ENCODE data around the gene MEMO1.
"Not testable (repeated sequence)": the region's sequence is repeated elsewhere in the genome, so short reads cannot be mapped to it uniquely, and the experiment has no call there.

Gene MEMO1

GRCh38 chr2:31987454-31988220, 23.2 kb downstream of the MEMO1 start:
- Histone ChIP-seq H3K4me3 (no peak overlapping the region), H3K36me3 (replicated peaks) (no peaks in the 10 kb centered on the region; the same call in 1 of the 2 replicates), H3K27me3 (ENCODE audit: low read depth) (no peaks in the 10 kb centered on the region), H3K4me1 (peaks cover 9% of the 10 kb centered on the region), H3K9me3 (no peaks in the 10 kb centered on the region)
- no peak for DNase-seq (ENCODE audit: low spot score in 2 of 2)
- in situ Hi-C loops (cut with MboI; ENCODE audit: low sequenced_read_pairs), result no loop called here

DNA sequence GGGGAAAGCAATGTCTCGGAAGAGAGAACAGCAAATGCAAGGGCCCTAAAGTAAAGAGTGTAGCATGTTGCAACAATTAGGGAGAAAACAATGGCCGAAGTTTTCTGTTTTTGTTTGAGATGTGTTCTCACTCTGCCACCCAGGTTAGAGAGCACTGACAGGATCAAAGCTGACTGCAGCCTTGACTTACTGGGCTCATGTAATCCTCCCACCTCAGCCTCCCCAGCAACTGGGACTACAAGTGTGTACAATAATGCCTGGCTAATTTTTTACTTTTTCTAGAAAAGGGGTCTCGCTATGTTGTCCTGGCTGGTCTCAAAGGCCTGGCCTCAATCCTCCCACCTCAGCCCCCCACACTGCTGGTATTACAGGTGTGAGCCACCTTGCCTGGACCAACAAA, 23.9 kb downstream of the MEMO1 start:
- H3K4me1 ChIP-seq, result peaks cover 4% of the 10 kb centered on the region
- no peaks in the 10 kb centered on the region for H3K27me3 ChIP-seq (ENCODE audit: low read depth)
- H3K36me3 ChIP-seq (replicated peaks), result no peaks in the 10 kb centered on the region; the same call in 1 of the 2 replicates
- no peak for DNase-seq (ENCODE audit: low spot score in 2 of 2)
- no peak overlapping the region for H3K4me3 ChIP-seq
- H3K9me3 ChIP-seq, result no peaks in the 10 kb centered on the region
- in situ Hi-C loops (cut with MboI; ENCODE audit: low sequenced_read_pairs), result no loop called here

- in situ Hi-C loops (cut with MboI; ENCODE audit: low sequenced_read_pairs), result no loop called here
- Histone ChIP-seq H3K4me3 (no peak overlapping the region), H3K27me3 (ENCODE audit: low read depth) (no peaks in the 10 kb centered on the region), H3K4me1 (no peaks in the 10 kb centered on the region), H3K36me3 (replicated peaks) (no peaks in the 10 kb centered on the region), H3K9me3 (no peaks in the 10 kb centered on the region)
- DNase-seq (ENCODE audit: low spot score in 2 of 2), result no peak
These were observed 26.9 kb downstream of the MEMO1 start for GRCh38 chr2:31983762-31984467.

DNA sequence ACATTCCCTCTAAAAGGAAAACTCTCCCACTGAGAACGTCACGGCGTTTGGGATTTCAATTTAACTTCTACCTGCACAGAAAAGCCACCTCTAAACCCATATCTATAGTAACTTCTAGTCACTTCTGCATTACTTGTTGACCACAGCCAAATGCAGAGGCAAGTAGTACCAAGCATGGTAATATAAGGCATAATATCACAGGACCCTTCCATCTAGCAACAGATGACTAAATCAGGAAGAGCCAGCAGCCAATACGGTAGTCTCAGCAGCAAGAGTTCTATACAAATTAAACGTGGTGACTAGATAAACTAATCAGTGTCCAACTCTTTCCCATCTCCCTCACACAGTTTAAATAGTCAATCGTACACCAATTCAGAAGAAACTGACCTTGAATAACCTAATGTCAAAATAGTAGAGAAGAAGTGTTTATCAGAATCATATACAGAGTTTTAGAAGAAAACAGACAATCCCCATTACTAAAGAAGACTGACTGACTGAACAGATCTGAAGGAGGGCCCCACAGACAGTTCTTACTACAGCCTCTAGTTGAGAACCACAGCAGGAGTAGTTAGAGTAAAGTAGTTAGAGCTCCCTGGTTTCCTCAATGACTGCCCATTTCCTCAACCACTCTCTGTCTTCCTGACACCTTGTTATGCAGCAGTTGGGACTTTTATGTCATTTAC, 30.0 kb downstream of the MEMO1 start:
- H3K4me3 ChIP-seq, result no peak overlapping the region
- no peak for DNase-seq (ENCODE audit: low spot score in 2 of 2)
- no peaks in the 10 kb centered on the region for H3K27me3 ChIP-seq (ENCODE audit: low read depth)
- in situ Hi-C loops (cut with MboI; ENCODE audit: low sequenced_read_pairs), result no loop called here
- no peaks in the 10 kb centered on the region for H3K9me3 ChIP-seq
- H3K4me1 ChIP-seq, result no peaks in the 10 kb centered on the region
- H3K36me3 ChIP-seq (replicated peaks), result no peaks in the 10 kb centered on the region

DNA sequence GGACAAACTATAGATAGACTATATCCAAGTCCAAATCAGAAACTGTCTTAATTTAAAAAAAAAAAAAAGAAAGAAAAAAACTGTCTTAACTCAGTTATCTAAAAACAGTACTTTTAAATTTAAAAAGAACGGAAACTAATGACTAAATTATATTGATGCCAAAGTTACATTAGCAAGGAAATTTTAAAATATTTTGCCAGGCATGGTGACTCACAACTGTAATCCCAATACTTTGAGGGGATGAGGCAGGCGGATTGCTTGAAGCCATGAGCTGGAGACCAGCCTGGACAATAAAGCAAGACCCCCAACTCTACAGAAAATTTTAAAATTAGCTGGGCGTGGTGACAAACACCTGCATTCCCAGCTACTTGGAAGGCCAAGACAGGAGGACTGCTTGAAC, 30.9 kb downstream of the MEMO1 start:
- Histone ChIP-seq H3K4me3 (no peak overlapping the region), H3K9me3 (no peaks in the 10 kb centered on the region), H3K36me3 (replicated peaks) (no peaks in the 10 kb centered on the region), H3K27me3 (ENCODE audit: low read depth) (no peaks in the 10 kb centered on the region), H3K4me1 (no peaks in the 10 kb centered on the region)
- in situ Hi-C loops (cut with MboI; ENCODE audit: low sequenced_read_pairs), result no loop called here
- DNase-seq (ENCODE audit: low spot score in 2 of 2), result no peak

- Histone ChIP-seq H3K36me3 (replicated peaks) (no peaks in the 10 kb centered on the region), H3K9me3 (no peaks in the 10 kb centered on the region), H3K4me1 (no peaks in the 10 kb centered on the region), H3K4me3 (no peak overlapping the region), H3K27me3 (ENCODE audit: low read depth) (no peaks in the 10 kb centered on the region)
- in situ Hi-C loops (cut with MboI; ENCODE audit: low sequenced_read_pairs), result no loop called here
- no peak for DNase-seq (ENCODE audit: low spot score in 2 of 2)
These were observed 31.8 kb downstream of the MEMO1 start for GRCh38 chr2:31979018-31979417.

DNA sequence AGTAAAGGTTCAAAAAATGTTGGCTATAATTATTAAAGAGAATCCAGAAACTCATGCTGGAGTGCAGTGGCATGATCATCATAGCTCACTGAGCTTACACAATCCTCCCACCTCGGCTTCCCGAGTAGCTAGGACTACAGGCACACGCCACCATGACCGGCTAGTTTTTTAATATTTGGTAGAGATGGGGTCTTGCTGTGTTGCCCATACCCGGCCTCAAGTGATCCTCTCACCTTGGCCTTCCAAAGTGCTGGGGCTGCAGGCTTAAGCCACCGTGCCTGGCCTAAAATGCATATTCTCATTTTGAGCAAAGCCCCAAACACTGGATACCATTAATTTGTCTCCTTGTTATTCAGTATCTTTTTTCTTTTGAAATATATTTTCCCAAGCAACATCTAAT, 32.4 kb downstream of the MEMO1 start:
- Histone ChIP-seq H3K27me3 (ENCODE audit: low read depth) (no peaks in the 10 kb centered on the region), H3K4me3 (no peak overlapping the region), H3K36me3 (replicated peaks) (no peaks in the 10 kb centered on the region), H3K9me3 (no peaks in the 10 kb centered on the region), H3K4me1 (peaks cover 5% of the 10 kb centered on the region)
- DNase-seq (ENCODE audit: low spot score in 2 of 2), result no peak
- in situ Hi-C loops (cut with MboI; ENCODE audit: low sequenced_read_pairs), result no loop called here

DNA sequence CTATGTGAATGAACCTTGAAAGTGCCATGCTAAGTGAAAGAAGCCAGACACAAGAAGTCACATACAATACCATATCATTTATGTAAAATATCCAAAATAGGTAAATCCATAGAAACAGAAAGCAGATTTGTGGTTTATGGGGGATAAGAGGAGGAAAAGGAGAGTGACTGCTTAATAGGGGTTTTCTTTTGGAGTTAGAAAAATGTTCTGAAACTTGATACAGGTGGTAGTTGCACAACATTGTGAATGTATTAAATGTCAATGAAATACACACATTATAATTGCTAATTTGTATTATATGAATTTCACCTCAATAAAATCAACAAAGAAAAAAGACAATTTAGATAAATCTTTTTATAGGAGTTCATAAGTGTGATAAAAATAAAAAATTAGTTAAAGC, 37.1 kb downstream of the MEMO1 start:
- no peaks in the 10 kb centered on the region for H3K27me3 ChIP-seq (ENCODE audit: low read depth)
- in situ Hi-C loops (cut with MboI; ENCODE audit: low sequenced_read_pairs), result no loop called here
- H3K4me3 ChIP-seq, result no peak overlapping the region
- DNase-seq (ENCODE audit: low spot score in 2 of 2), result no peak
- peaks cover 6% of the 10 kb centered on the region for H3K4me1 ChIP-seq
- no peaks in the 10 kb centered on the region for H3K36me3 ChIP-seq (replicated peaks)
- H3K9me3 ChIP-seq, result no peaks in the 10 kb centered on the region

- in situ Hi-C loops (cut with MboI; ENCODE audit: low sequenced_read_pairs), result no loop called here
- Histone ChIP-seq H3K9me3 (no peaks in the 10 kb centered on the region), H3K27me3 (ENCODE audit: low read depth) (no peaks in the 10 kb centered on the region), H3K4me3 (no peak overlapping the region), H3K36me3 (replicated peaks) (no peaks in the 10 kb centered on the region), H3K4me1 (peaks cover 6% of the 10 kb centered on the region)
- DNase-seq (ENCODE audit: low spot score in 2 of 2), result no peak
These were observed 38.7 kb downstream of the MEMO1 start for GRCh38 chr2:31972059-31972458.

- Histone ChIP-seq H3K27me3 (ENCODE audit: low read depth) (no peaks in the 10 kb centered on the region), H3K36me3 (replicated peaks) (no peaks in the 10 kb centered on the region; the same call in 1 of the 2 replicates), H3K9me3 (no peaks in the 10 kb centered on the region), H3K4me3 (no peak overlapping the region), H3K4me1 (peaks cover 6% of the 10 kb centered on the region)
- no peak for DNase-seq (ENCODE audit: low spot score in 2 of 2)
- in situ Hi-C loops (cut with MboI; ENCODE audit: low sequenced_read_pairs), result no loop called here
These were observed 41.6 kb downstream of the MEMO1 start for GRCh38 chr2:31969178-31969577.

DNA sequence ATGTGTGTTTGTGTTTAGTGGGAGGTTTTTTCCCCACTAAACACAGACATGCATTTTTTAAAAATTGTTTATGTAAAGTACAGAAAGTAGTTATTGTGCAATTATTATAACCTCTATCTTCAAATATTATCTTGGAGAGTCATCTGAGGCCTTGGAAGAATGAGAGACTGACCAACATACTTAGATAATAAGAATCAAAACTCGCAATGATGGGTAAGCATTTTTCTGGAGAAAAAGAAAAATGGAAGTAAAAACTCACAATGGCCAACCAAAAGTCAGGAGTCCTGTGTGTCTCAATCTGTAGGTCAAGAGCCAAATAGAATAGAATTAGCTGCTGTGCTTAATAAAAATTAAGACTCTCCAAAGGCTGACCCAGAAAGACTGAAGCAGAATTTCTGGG, 43.0 kb downstream of the MEMO1 start:
- no peak for DNase-seq (ENCODE audit: low spot score in 2 of 2)
- in situ Hi-C loops (cut with MboI; ENCODE audit: low sequenced_read_pairs), result no loop called here
- H3K36me3 ChIP-seq (replicated peaks), result no peaks in the 10 kb centered on the region; the same call in 1 of the 2 replicates
- H3K9me3 ChIP-seq, result no peaks in the 10 kb centered on the region
- H3K27me3 ChIP-seq (ENCODE audit: low read depth), result no peaks in the 10 kb centered on the region
- no peak overlapping the region for H3K4me3 ChIP-seq
- no peaks in the 10 kb centered on the region; the same call in 1 of the 2 replicates for H3K4me1 ChIP-seq

DNA sequence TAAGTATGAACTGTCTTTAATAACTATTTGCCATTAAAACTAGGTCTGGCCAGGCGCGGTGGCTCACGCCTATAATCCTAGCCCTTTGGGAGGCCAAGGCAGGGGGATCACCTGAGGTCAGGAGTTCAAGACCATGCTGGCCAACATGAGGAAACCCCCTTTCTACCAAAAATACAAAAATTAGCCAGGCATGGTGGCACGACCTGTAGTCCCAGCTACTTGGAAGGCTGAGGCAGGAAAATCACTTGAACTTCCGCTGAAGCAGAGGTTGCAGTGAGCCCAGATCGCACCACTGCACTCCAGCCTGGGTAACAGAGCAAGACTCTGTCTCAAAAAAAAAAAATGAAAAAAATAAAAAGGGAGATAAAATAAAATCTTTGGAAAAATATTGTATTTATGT, 44.4 kb downstream of the MEMO1 start:
- H3K4me3 ChIP-seq; H3K36me3 ChIP-seq (replicated peaks); H3K9me3 ChIP-seq; H3K4me1 ChIP-seq; H3K27me3 ChIP-seq (ENCODE audit: low read depth); in situ Hi-C loops (cut with MboI; ENCODE audit: low sequenced_read_pairs); DNase-seq (ENCODE audit: low spot score in 2 of 2): not testable (repeated sequence)

DNA sequence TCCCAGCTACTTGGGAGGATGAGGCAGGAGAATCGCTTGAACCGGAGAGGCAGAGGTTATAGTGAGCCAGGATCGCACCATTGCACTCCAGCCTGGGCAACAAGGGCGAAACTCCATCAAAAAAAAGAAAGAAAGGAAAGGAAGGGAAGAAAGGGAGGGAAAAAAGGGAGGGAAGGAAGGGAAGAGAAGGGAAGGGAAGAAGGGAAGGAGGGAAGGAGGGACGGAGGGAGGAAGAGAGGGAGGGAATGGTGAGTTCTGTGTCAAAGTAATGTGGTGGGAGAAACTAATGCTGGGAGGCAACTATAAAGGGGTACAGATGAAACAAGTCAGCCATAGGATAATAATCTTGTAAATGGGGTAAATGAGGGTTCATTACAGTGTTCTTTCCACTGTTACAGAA, 45.7 kb downstream of the MEMO1 start:
- no peaks in the 10 kb centered on the region for H3K27me3 ChIP-seq (ENCODE audit: low read depth)
- no peak for DNase-seq (ENCODE audit: low spot score in 2 of 2)
- no peaks in the 10 kb centered on the region; the same call in 1 of the 2 replicates for H3K36me3 ChIP-seq (replicated peaks)
- no peak overlapping the region for H3K4me3 ChIP-seq
- in situ Hi-C loops (cut with MboI; ENCODE audit: low sequenced_read_pairs), result no loop called here
- no peaks in the 10 kb centered on the region for H3K9me3 ChIP-seq
- H3K4me1 ChIP-seq, result no peaks in the 10 kb centered on the region

DNA sequence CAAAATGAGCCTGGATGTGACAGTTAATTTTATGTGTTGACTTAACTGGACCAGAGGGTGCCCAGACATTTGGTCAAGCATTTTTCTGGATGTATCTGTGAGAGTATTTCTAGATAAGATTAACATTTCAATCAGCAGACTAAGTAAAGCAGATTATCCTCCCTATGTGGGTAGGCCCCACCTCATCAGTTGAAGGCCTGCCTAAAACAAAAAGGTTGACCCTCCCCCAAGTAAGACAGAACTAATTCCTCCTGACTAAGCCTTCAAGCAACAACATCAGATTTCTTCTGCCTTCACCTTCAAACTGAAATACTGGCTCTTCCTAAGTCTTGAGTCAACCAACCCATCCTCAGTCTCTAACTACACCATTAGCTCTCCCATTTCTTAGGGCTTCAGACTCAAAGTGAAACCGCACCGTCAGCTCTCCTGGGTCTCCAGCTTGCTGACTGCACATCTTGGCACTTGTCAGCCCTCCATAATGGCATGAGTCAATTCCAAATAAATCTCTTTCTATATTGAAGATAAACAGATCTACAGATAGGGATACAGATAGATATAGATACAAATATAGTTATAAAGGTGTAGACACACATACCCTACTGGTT, 47.9 kb downstream of the MEMO1 start:
- no peaks in the 10 kb centered on the region for H3K27me3 ChIP-seq (ENCODE audit: low read depth)
- no peak for DNase-seq (ENCODE audit: low spot score in 2 of 2)

More for the DNA sequence above, 47.9 kb downstream of the MEMO1 start:
- in situ Hi-C loops (cut with MboI; ENCODE audit: low sequenced_read_pairs), result no loop called here
- H3K4me3 ChIP-seq, result no peak overlapping the region
- H3K9me3 ChIP-seq, result no peaks in the 10 kb centered on the region
- no peaks in the 10 kb centered on the region; the same call in 1 of the 2 replicates for H3K36me3 ChIP-seq (replicated peaks)
- no peaks in the 10 kb centered on the region for H3K4me1 ChIP-seq

All from HAP-1 (cell line).